Measurements from ENCODE around the gene CCDC154. TPM values are rescaled to one million over a fixed set of nuclear protein-coding genes. Genes with fewer than 3 reads are reported as not detected.

Gene CCDC154
- total RNA-seq, 1 experiment from 2014 or later: not detected

- Histone ChIP-seq H3K4me3 (ENCODE audit: low read length) (no peak overlapping the region), H4K20me1 (ENCODE audit: insufficient read depth, low read depth, low read length) (no peaks in the 10 kb centered on the region), H3K4me2 (ENCODE audit: low read depth, low read length, poor library complexity, severe bottlenecking) (no peak overlapping the region), H3K9ac (ENCODE audit: low read length) (no peak overlapping the region), H3K4me1 (ENCODE audit: low read length) (0 out of 2 replicates have a peak, but pooled peaks cover 2% of the 10 kb centered on the region), H3K27ac (ENCODE audit: low read length) (no peak overlapping the region), H2AFZ (ENCODE audit: low read length) (no peak overlapping the region), H3K36me3 (ENCODE audit: insufficient read depth, low read length) (no peaks in the 10 kb centered on the region), H3K27me3 (ENCODE audit: low read length) (no peaks in the 10 kb centered on the region), H3K9me3 (ENCODE audit: low read length) (no peaks in the 10 kb centered on the region), H3K9me2 (replicated peaks; ENCODE audit: insufficient read depth, low read length) (no peaks in the 10 kb centered on the region), H3K79me2 (ENCODE audit: low read length) (no peaks in the 10 kb centered on the region)
- no peak for DNase-seq
Observed at GRCh38 chr16:1433263-1433560, 11.1 kb downstream of the CCDC154 start.

GRCh38 chr16:1432388-1433262, 11.7 kb downstream of the CCDC154 start:
- DNase-seq: no peak
- H3K27ac ChIP-seq (ENCODE audit: low read length): no peak overlapping the region
- no peak overlapping the region for H3K4me2 ChIP-seq (ENCODE audit: low read depth, low read length, poor library complexity, severe bottlenecking)
- H3K36me3 ChIP-seq (ENCODE audit: insufficient read depth, low read length): no peaks in the 10 kb centered on the region
- H3K27me3 ChIP-seq (ENCODE audit: low read length): no peaks in the 10 kb centered on the region
- H2AFZ ChIP-seq (ENCODE audit: low read length): no peak overlapping the region
- no peaks in the 10 kb centered on the region for H3K9me2 ChIP-seq (replicated peaks; ENCODE audit: insufficient read depth, low read length)
- no peak overlapping the region for H3K4me3 ChIP-seq (ENCODE audit: low read length)
- no peaks in the 10 kb centered on the region for H3K79me2 ChIP-seq (ENCODE audit: low read length)
- no peak overlapping the region for H3K9ac ChIP-seq (ENCODE audit: low read length)
- 0 out of 2 replicates have a peak, but pooled peaks cover 2% of the 10 kb centered on the region for H3K4me1 ChIP-seq (ENCODE audit: low read length)
- no peaks in the 10 kb centered on the region for H4K20me1 ChIP-seq (ENCODE audit: insufficient read depth, low read depth, low read length)
- H3K9me3 ChIP-seq (ENCODE audit: low read length): no peaks in the 10 kb centered on the region

GRCh38 chr16:1431497-1432270, 12.7 kb downstream of the CCDC154 start:
- Histone ChIP-seq H3K79me2 (ENCODE audit: low read length) (no peaks in the 10 kb centered on the region), H3K4me3 (ENCODE audit: low read length) (no peak overlapping the region), H3K9me2 (replicated peaks; ENCODE audit: insufficient read depth, low read length) (no peaks in the 10 kb centered on the region), H2AFZ (ENCODE audit: low read length) (no peak overlapping the region), H3K27me3 (ENCODE audit: low read length) (no peaks in the 10 kb centered on the region), H4K20me1 (ENCODE audit: insufficient read depth, low read depth, low read length) (no peaks in the 10 kb centered on the region), H3K4me1 (ENCODE audit: low read length) (0 out of 2 replicates have a peak, but pooled peaks cover 2% of the 10 kb centered on the region), H3K36me3 (ENCODE audit: insufficient read depth, low read length) (no peaks in the 10 kb centered on the region), H3K9ac (ENCODE audit: low read length) (no peak overlapping the region), H3K4me2 (ENCODE audit: low read depth, low read length, poor library complexity, severe bottlenecking) (no peak overlapping the region), H3K9me3 (ENCODE audit: low read length) (no peaks in the 10 kb centered on the region), H3K27ac (ENCODE audit: low read length) (no peak overlapping the region)
- no peak for DNase-seq

- H3K9ac ChIP-seq (ENCODE audit: low read length): no peak within 1 kb of the TSS
- H3K9me2 ChIP-seq (replicated peaks; ENCODE audit: insufficient read depth, low read length): no peaks in the 10 kb centered on the region
- no peaks in the 10 kb centered on the region for H3K27me3 ChIP-seq (ENCODE audit: low read length)
- no peak within 1 kb of the TSS for H3K4me2 ChIP-seq (ENCODE audit: low read depth, low read length, poor library complexity, severe bottlenecking)
- no peak within 1 kb of the TSS for H2AFZ ChIP-seq (ENCODE audit: low read length)
- H4K20me1 ChIP-seq (ENCODE audit: insufficient read depth, low read depth, low read length): no peaks in the 10 kb centered on the region
- no peaks in the 10 kb centered on the region for H3K36me3 ChIP-seq (ENCODE audit: insufficient read depth, low read length)
- no peak within 1 kb of the TSS for H3K4me3 ChIP-seq (ENCODE audit: low read length)
- H3K9me3 ChIP-seq (ENCODE audit: low read length): no peaks in the 10 kb centered on the region
- H3K79me2 ChIP-seq (ENCODE audit: low read length): no peaks in the 10 kb centered on the region
- no peak within 1 kb of the TSS for H3K27ac ChIP-seq (ENCODE audit: low read length)
- DNase-seq: no peak
- H3K4me1 ChIP-seq (ENCODE audit: low read length): 0 out of 2 replicates have a peak, but pooled peaks cover 2% of the 10 kb centered on the region
Observed at GRCh38 chr16:1430759-1431496, 13.4 kb downstream of the CCDC154 start, which contains the start of gene PERCC1. PERCC1 (plus strand) TSS chr16:1431078; CDS start chr16:1432594, 1,516 bp downstream.

- Histone ChIP-seq H3K36me3 (ENCODE audit: insufficient read depth, low read length) (no peaks in the 10 kb centered on the region), H3K9me3 (ENCODE audit: low read length) (no peaks in the 10 kb centered on the region), H4K20me1 (ENCODE audit: insufficient read depth, low read depth, low read length) (no peaks in the 10 kb centered on the region), H3K9me2 (replicated peaks; ENCODE audit: insufficient read depth, low read length) (no peaks in the 10 kb centered on the region), H3K27me3 (ENCODE audit: low read length) (no peaks in the 10 kb centered on the region), H3K4me3 (ENCODE audit: low read length) (no peak overlapping the region), H3K27ac (ENCODE audit: low read length) (no peak overlapping the region), H3K4me1 (ENCODE audit: low read length) (0 out of 2 replicates have a peak, but pooled peaks cover 2% of the 10 kb centered on the region), H3K79me2 (ENCODE audit: low read length) (no peaks in the 10 kb centered on the region), H3K4me2 (ENCODE audit: low read depth, low read length, poor library complexity, severe bottlenecking) (no peak overlapping the region), H3K9ac (ENCODE audit: low read length) (no peak overlapping the region), H2AFZ (ENCODE audit: low read length) (no peak overlapping the region)
- no peak for DNase-seq
Observed at GRCh38 chr16:1430214-1430758, 14.1 kb downstream of the CCDC154 start.

- Histone ChIP-seq H3K36me3 (ENCODE audit: insufficient read depth, low read length) (no peaks in the 10 kb centered on the region), H3K4me2 (ENCODE audit: low read depth, low read length, poor library complexity, severe bottlenecking) (no peak overlapping the region), H3K27me3 (ENCODE audit: low read length) (no peaks in the 10 kb centered on the region), H3K79me2 (ENCODE audit: low read length) (no peaks in the 10 kb centered on the region), H3K9me3 (ENCODE audit: low read length) (no peaks in the 10 kb centered on the region), H3K4me1 (ENCODE audit: low read length) (0 out of 2 replicates have a peak, but pooled peaks cover 2% of the 10 kb centered on the region), H3K9me2 (replicated peaks; ENCODE audit: insufficient read depth, low read length) (no peaks in the 10 kb centered on the region), H3K4me3 (ENCODE audit: low read length) (no peak overlapping the region), H3K9ac (ENCODE audit: low read length) (no peak overlapping the region), H2AFZ (ENCODE audit: low read length) (no peak overlapping the region), H4K20me1 (ENCODE audit: insufficient read depth, low read depth, low read length) (no peaks in the 10 kb centered on the region), H3K27ac (ENCODE audit: low read length) (no peak overlapping the region)
- DNase-seq: no peak
Observed at GRCh38 chr16:1429631-1430030, 14.7 kb downstream of the CCDC154 start.

- H3K27ac ChIP-seq (ENCODE audit: low read length): no peak overlapping the region
- no peak overlapping the region for H3K4me3 ChIP-seq (ENCODE audit: low read length)
- H4K20me1 ChIP-seq (ENCODE audit: insufficient read depth, low read depth, low read length): no peaks in the 10 kb centered on the region
- H2AFZ ChIP-seq (ENCODE audit: low read length): no peak overlapping the region
- H3K9me3 ChIP-seq (ENCODE audit: low read length): no peaks in the 10 kb centered on the region
- DNase-seq: no peak
- H3K9me2 ChIP-seq (replicated peaks; ENCODE audit: insufficient read depth, low read length): no peaks in the 10 kb centered on the region
- no peak overlapping the region for H3K4me2 ChIP-seq (ENCODE audit: low read depth, low read length, poor library complexity, severe bottlenecking)
- no peaks in the 10 kb centered on the region for H3K36me3 ChIP-seq (ENCODE audit: insufficient read depth, low read length)
- H3K79me2 ChIP-seq (ENCODE audit: low read length): no peaks in the 10 kb centered on the region
- H3K4me1 ChIP-seq (ENCODE audit: low read length): 0 out of 2 replicates have a peak, but pooled peaks cover 2% of the 10 kb centered on the region
- H3K27me3 ChIP-seq (ENCODE audit: low read length): no peaks in the 10 kb centered on the region
- no peak overlapping the region for H3K9ac ChIP-seq (ENCODE audit: low read length)
Observed at GRCh38 chr16:1429012-1429411, 15.3 kb downstream of the CCDC154 start.

Data from Karpas-422 (cell line).